T-cell (primary cell): Measurements from ENCODE around the gene SERTAD1. TPM values are rescaled to one million over a fixed set of nuclear protein-coding genes. Genes with fewer than 3 reads are reported as not detected.

Experiments
- ATAC-seq, 4 experiments: fragments of 200-7000 bp in 3 of 4; fragments of 150-1000 bp in 1 of 4; cut with Tn5 transposase; replicated peaks in 1 of 4; 1 replicate in 3 of 4; 2 replicates in 1 of 4; pipeline ENCODE4 v1.10.0; 2021; ENCODE audit warnings: moderate library complexity in 3 of 4, mild to moderate bottlenecking in 2 of 4, moderate number of reproducible peaks in 1 of 4
- CTCF ChIA-PET, 2 donors: fragments of 300-600 bp; sonication (Branson Sonifier 250); formaldehyde crosslinking; loops; one replicate each; lab custom pipeline; 2022; ENCODE audit warnings: antibody characterized with exemption in 2 of 2; lab: Charles Lee
- POLR2A ChIA-PET, 2 donors: fragments of 300-600 bp; sonication (Branson Sonifier 250); formaldehyde crosslinking; loops; one replicate each; lab custom pipeline; 2022; ENCODE audit warnings: antibody characterized with exemption in 2 of 2; lab: Charles Lee
- DNase-seq, 35 experiments: peaks; one replicate each; pipeline versions ENCODE4 v3.0.0 to v3.0.0-alpha.2; 2013 to 2023
- H3K27ac ChIP-seq: one replicate; pipeline ENCODE4 v1.5.1; 2013; ENCODE audit warnings: low read length
- H3K27me3 ChIP-seq, 2 experiments: replicated peaks in 1 of 2; 1 replicate in 1 of 2; 2 replicates in 1 of 2; pipeline versions ENCODE4 v1.6.1 to v1.7.0; 2013; ENCODE audit warnings: low read length in 1 of 2, mixed read lengths in 1 of 2; ENCODE audit not compliant: control insufficient read depth in 2 of 2, insufficient read depth in 2 of 2; ENCODE audit errors: extremely low read depth in 1 of 2
- H3K36me3 ChIP-seq, 2 donors: 1 replicate in 1 of 2; 2 replicates in 1 of 2; pipeline versions ENCODE4 v1.6.1 to v1.7.0; 2013; ENCODE audit warnings: low read length in 1 of 2; ENCODE audit not compliant: control insufficient read depth in 2 of 2, insufficient read depth in 1 of 2; ENCODE audit errors: extremely low read depth in 1 of 2
- H3K4me1 ChIP-seq, 2 experiments: 1 replicate in 1 of 2; 2 replicates in 1 of 2; pipeline versions ENCODE4 v1.6.1 to v1.7.0; 2013; ENCODE audit warnings: low read length in 2 of 2, mixed read lengths in 1 of 2; ENCODE audit not compliant: insufficient read depth in 2 of 2, control insufficient read depth in 1 of 2; ENCODE audit errors: extremely low read depth in 1 of 2
- H3K4me3 ChIP-seq, 2 donors: 1 replicate in 1 of 2; 2 replicates in 1 of 2; pipeline versions ENCODE4 v1.5.1 to v1.7.0; 2013; ENCODE audit warnings: mild to moderate bottlenecking in 2 of 2, low read length in 1 of 2, moderate library complexity in 1 of 2; ENCODE audit not compliant: control insufficient read depth in 1 of 2; ENCODE audit errors: extremely low read depth in 1 of 2
- H3K9me3 ChIP-seq: 2 replicates; pipeline ENCODE4 v1.7.0; 2013
- H3K27ac Mint-ChIP-seq, 2 donors: one replicate each; pipeline ENCODE4 v1.8.0; 2020 to 2021; ENCODE audit warnings: mild to moderate bottlenecking in 2 of 2, mixed read lengths in 2 of 2
- H3K27me3 Mint-ChIP-seq, 2 donors: one replicate each; pipeline ENCODE4 v1.8.0; 2021 to 2022; ENCODE audit warnings: mixed read lengths in 2 of 2
- H3K36me3 Mint-ChIP-seq: one replicate; pipeline ENCODE4 v1.8.0; 2021; ENCODE audit warnings: mixed read lengths
- H3K4me1 Mint-ChIP-seq, 3 donors: one replicate each; pipeline ENCODE4 v1.8.0; 2020 to 2022; ENCODE audit warnings: mixed read lengths in 3 of 3, mild to moderate bottlenecking in 1 of 3
- H3K4me3 Mint-ChIP-seq, 3 donors: one replicate each; pipeline ENCODE4 v1.8.0; 2020 to 2022; ENCODE audit warnings: mild to moderate bottlenecking in 3 of 3, mixed read lengths in 3 of 3, moderate library complexity in 3 of 3
- H3K9me3 Mint-ChIP-seq, 3 donors: one replicate each; pipeline ENCODE4 v1.8.0; 2020 to 2022; ENCODE audit warnings: mixed read lengths in 3 of 3
- whole genome bisulfite sequencing: methylation state at CpG from one replicate; pipeline ENCODE4 v1.1.5; 2013; ENCODE audit warnings: missing lambda C conversion rate; ENCODE audit not compliant: insufficient coverage; 5-methylcytosine and 5-hydroxymethylcytosine counted together
- total RNA-seq, 35 experiments: library from RNA in 6 of 35; stranded (reverse) in 6 of 35; fragments of 120-200 nt in 1 of 35; gene quantifications; one replicate each; pipeline versions ENCODE4 v1.2.1 to v1.2.4 and lab custom pipeline; 2013 to 2026

The SERTAD1 gene
- total RNA-seq, 5 donors from 2014 or later (not counting 1 experiment from before 2014, with no cell fraction given) = 10.9 to 25.4 (median 13.3) TPM

- H3K9me3 Mint-ChIP-seq = no peaks in the 10 kb centered on the region
- CTCF ChIA-PET = no interaction called here
Measured at GRCh38 chr19:40419066-40419612, 6.7 kb downstream of the SERTAD1 start.

GRCh38 chr19:40418040-40418439 is 7.8 kb downstream of the SERTAD1 start:
- no peak overlapping the region for H3K4me3 Mint-ChIP-seq
- peaks cover 28 to 37% (median 30%) of the 10 kb centered on the region in 3 donors for H3K4me1 Mint-ChIP-seq
- H3K4me1 ChIP-seq = peaks cover 2 to 44% of the 10 kb centered on the region in 2 experiments
- 40% methylated on average over 1 of the region's 3 CpGs for WGBS
- peak overlapping the region in 1 of 2 donors; percentile 66 for H3K27ac Mint-ChIP-seq
- H3K27ac ChIP-seq = no peak overlapping the region
- no peaks in the 10 kb centered on the region for H3K9me3 Mint-ChIP-seq
- H3K27me3 ChIP-seq = peaks cover 0 to 26% of the 10 kb centered on the region in 2 experiments
- CTCF ChIA-PET = interaction anchor here in 1 of 2 donors (0.5 kb wide), 2 partner anchors 139 to 225 kb away, joined by 3 read pairs; no protein-coding TSS in a partner anchor
- no peaks in the 10 kb centered on the region for H3K9me3 ChIP-seq
- peaks cover 5% of the 10 kb centered on the region for H3K36me3 Mint-ChIP-seq
- peaks cover 0 to 2% of the 10 kb centered on the region in 2 donors for H3K27me3 Mint-ChIP-seq
- no peak for DNase-seq
- POLR2A ChIA-PET = no interaction called here
- no peak for ATAC-seq
- no peak overlapping the region for H3K4me3 ChIP-seq
- H3K36me3 ChIP-seq = peaks cover 0 to 5% of the 10 kb centered on the region in 2 donors

More at GRCh38 chr19:40419066-40419612, 6.7 kb downstream of the SERTAD1 start:
- Histone ChIP-seq H3K4me1 (peaks cover 4 to 41% of the 10 kb centered on the region in 2 experiments), H3K4me3 (no peak overlapping the region), H3K36me3 (peaks cover 0 to 7% of the 10 kb centered on the region in 2 donors), H3K27me3 (peaks cover 0 to 17% of the 10 kb centered on the region in 2 experiments), H3K27ac (no peak overlapping the region), H3K9me3 (no peaks in the 10 kb centered on the region)
- peak overlapping the region in 2 of 3 donors; percentile 1 to 87 for H3K4me3 Mint-ChIP-seq
- H3K27me3 Mint-ChIP-seq = no peaks in the 10 kb centered on the region
- ATAC-seq (no peak), DNase-seq (no peak)
- H3K27ac Mint-ChIP-seq = peak overlapping the region; percentile 46 to 62
- H3K36me3 Mint-ChIP-seq = peaks cover 5% of the 10 kb centered on the region
- POLR2A ChIA-PET = no interaction called here
- 100% methylated on average over 1 of the region's 5 CpGs for WGBS
- H3K4me1 Mint-ChIP-seq = peaks cover 30 to 37% (median 33%) of the 10 kb centered on the region in 3 donors

GRCh38 chr19:40417643-40417981 is 8.2 kb downstream of the SERTAD1 start:
- Mint-ChIP-seq H3K27me3 (peaks cover 0 to 2% of the 10 kb centered on the region in 2 donors), H3K9me3 (no peaks in the 10 kb centered on the region), H3K4me3 (no peak overlapping the region), H3K27ac (peak overlapping the region in 1 of 2 donors; percentile 85), H3K36me3 (peaks cover 5% of the 10 kb centered on the region), H3K4me1 (peaks cover 28 to 37% (median 30%) of the 10 kb centered on the region in 3 donors)
- ChIA-PET POLR2A (interaction anchor here in 1 of 2 donors (0.6 kb wide), 1 partner anchor 234 kb away, joined by 6 read pairs; no protein-coding TSS in a partner anchor), CTCF (interaction anchor here (0.5 to 0.6 kb wide), 3 partner anchors 112 to 225 kb away, joined by 3 read pairs; no protein-coding TSS in a partner anchor)
- Histone ChIP-seq H3K27ac (no peak overlapping the region), H3K4me3 (no peak overlapping the region), H3K36me3 (peaks cover 0 to 1% of the 10 kb centered on the region in 2 donors), H3K4me1 (peaks cover 2 to 42% of the 10 kb centered on the region in 2 experiments), H3K27me3 (peaks cover 0 to 30% of the 10 kb centered on the region in 2 experiments), H3K9me3 (no peaks in the 10 kb centered on the region)
- ATAC-seq (no peak), DNase-seq (no peak)
- 100% methylated on average over 3 of the region's 4 CpGs for WGBS

- H3K4me1 ChIP-seq = peaks cover 2 to 39% of the 10 kb centered on the region in 2 experiments
Measured at GRCh38 chr19:40416918-40417642, 8.7 kb downstream of the SERTAD1 start.

GRCh38 chr19:40415768-40416167 is 10.0 kb downstream of the SERTAD1 start:
- H3K27ac Mint-ChIP-seq = peak overlapping the region in 1 of 2 donors; percentile 31
- ATAC-seq = no peak
- no peaks in the 10 kb centered on the region for H3K9me3 Mint-ChIP-seq
- 91% methylated on average over 2 of the region's 2 CpGs for WGBS
- ChIA-PET POLR2A (no interaction called here), CTCF (interaction anchor here in 1 of 2 donors (0.6 kb wide), 1 partner anchor 1782 kb away, joined by 3 read pairs; no protein-coding TSS in a partner anchor)
- H3K27me3 Mint-ChIP-seq = peaks cover 0 to 2% of the 10 kb centered on the region in 2 donors
- H3K4me3 Mint-ChIP-seq = no peak overlapping the region
- H3K36me3 Mint-ChIP-seq = no peaks in the 10 kb centered on the region
- no peak for DNase-seq
- Histone ChIP-seq H3K27ac (no peak overlapping the region), H3K4me3 (no peak overlapping the region), H3K4me1 (peaks cover 0 to 27% of the 10 kb centered on the region in 2 experiments), H3K36me3 (no peaks in the 10 kb centered on the region), H3K27me3 (peaks cover 0 to 42% of the 10 kb centered on the region in 2 experiments), H3K9me3 (no peaks in the 10 kb centered on the region)
- peaks cover 16 to 26% (median 18%) of the 10 kb centered on the region in 3 donors for H3K4me1 Mint-ChIP-seq

More at GRCh38 chr19:40416918-40417642, 8.7 kb downstream of the SERTAD1 start:
- Mint-ChIP-seq H3K4me1 (peaks cover 23 to 31% (median 24%) of the 10 kb centered on the region in 3 donors), H3K9me3 (no peaks in the 10 kb centered on the region), H3K36me3 (no peaks in the 10 kb centered on the region), H3K27ac (peak overlapping the region; percentile 38 to 85), H3K27me3 (peaks cover 0 to 2% of the 10 kb centered on the region in 2 donors), H3K4me3 (no peak overlapping the region)
- CTCF ChIA-PET = interaction anchor here (0.5 to 0.6 kb wide), 3 partner anchors 112 to 226 kb away, joined by 3 read pairs; no protein-coding TSS in a partner anchor
- DNase-seq (peak in 1 of 35 experiments; percentile 17), ATAC-seq (no peak)
- POLR2A ChIA-PET = interaction anchor here in 1 of 2 donors (0.6 kb wide), 1 partner anchor 234 kb away, joined by 6 read pairs; no protein-coding TSS in a partner anchor
- H3K4me3 ChIP-seq = no peak overlapping the region
- 64% methylated on average over 11 of the region's 16 CpGs for WGBS
- peaks cover 0 to 33% of the 10 kb centered on the region in 2 experiments for H3K27me3 ChIP-seq
- H3K27ac ChIP-seq = no peak overlapping the region
- no peaks in the 10 kb centered on the region for H3K36me3 ChIP-seq
- H3K9me3 ChIP-seq = no peaks in the 10 kb centered on the region
